Activated gamma-delta T cell treated with Interleukin-2 at 50 U/mL for 16 hours (primary cell): ENCODE measurements around the gene SIGLEC11.
A peak's percentile ranks its signal among the peaks of the same experiment; 100 is the strongest.
"Not testable (repeated sequence)": the region's sequence is repeated elsewhere in the genome, so short reads cannot be mapped to it uniquely, and the experiment has no call there.

ENCODE experiments used
- DNase-seq: peaks from one replicate; pipeline ENCODE4 v3.0.0-alpha.2; 2020

Gene SIGLEC11

GRCh38 chr19:49949742-49950589, 11.0 kb downstream of the SIGLEC11 start:
- no peak for DNase-seq

DNA sequence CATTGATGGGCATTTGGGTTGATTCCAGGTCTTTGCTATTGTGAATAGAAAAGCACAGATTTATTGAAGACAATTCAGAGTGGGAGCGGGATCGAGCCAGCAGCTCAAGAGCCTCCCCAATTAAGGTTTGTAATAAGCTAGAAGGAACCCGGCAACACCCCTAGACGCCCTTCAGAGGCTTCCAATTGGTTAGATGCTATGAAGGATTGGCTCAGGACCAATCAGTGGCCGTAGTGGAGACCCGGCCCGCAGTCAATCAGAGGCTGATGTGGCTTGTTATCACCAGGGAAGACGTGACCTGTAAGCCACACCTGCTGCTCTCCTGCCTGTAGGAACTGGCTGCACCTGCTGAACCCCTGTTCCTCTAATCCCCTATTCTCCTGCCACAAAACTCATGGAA, 14.6 kb downstream of the SIGLEC11 start:
- DNase-seq, result no peak

DNA sequence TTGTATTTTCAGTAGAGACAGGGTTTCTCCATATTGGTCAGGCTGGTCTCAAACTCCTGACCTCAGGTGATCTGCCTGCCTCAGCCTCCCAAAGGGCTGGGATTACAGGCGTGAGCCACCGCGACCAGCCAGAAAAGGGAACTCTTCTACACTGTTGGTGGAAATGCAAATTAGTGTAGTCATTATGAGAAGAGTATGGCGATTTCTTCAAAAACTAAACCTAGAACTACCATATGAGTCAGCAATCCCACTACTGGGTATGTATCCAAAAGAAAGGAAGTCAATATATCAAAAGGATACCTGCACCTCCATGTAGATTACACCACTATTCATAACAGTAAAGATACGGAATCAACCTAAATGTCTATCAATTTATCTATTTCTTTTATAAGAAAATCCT, 16.4 kb downstream of the SIGLEC11 start:
- DNase-seq, result not testable (repeated sequence)

GRCh38 chr19:49940482-49940791, 20.5 kb downstream of the SIGLEC11 start:
- no peak for DNase-seq

- DNase-seq, result no peak
These were observed 21.1 kb downstream of the SIGLEC11 start for GRCh38 chr19:49939721-49940481.

DNA sequence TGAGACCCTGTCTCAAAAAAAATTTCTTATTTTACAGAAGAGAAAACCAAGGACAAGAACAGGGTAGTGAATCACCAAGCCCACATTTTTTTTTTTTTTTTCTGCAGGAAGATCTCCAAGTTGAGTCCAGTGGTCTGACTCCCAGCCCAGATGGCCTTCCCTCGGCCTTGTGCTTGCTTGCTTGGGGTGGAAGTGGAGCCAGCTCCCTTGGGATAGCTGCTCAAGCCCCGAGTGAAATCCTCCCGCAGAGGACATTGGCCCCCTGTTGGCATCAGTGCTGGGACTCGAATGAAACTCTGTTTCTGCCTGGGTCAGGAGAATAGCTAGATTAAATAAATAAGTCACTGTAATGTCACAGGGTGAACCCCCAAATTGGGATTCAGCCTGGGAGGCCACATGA, 22.3 kb downstream of the SIGLEC11 start:
- DNase-seq, result no peak

- DNase-seq, result peak; percentile 76
These were observed 23.1 kb downstream of the SIGLEC11 start for GRCh38 chr19:49937750-49938381.

DNA sequence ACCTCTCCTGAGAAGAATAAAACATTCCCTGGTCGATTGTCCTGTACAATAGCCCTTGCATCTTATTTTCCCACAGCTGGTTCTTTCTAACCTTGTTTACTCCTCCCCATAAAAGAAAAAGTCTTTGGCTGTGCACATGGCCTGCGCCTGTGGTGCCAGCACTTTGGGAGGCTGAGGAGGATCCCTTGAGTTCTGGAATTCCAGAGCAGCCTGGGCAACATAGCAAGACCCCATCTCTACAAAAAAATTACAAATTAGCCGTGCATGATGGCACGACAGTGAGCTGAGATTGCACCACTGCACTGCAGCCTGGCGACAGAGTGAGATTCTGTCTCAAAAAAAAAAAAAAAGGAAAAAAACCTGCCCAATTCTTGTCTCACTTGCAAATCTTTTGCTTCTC, 24.4 kb downstream of the SIGLEC11 start:
- DNase-seq, result no peak

DNA sequence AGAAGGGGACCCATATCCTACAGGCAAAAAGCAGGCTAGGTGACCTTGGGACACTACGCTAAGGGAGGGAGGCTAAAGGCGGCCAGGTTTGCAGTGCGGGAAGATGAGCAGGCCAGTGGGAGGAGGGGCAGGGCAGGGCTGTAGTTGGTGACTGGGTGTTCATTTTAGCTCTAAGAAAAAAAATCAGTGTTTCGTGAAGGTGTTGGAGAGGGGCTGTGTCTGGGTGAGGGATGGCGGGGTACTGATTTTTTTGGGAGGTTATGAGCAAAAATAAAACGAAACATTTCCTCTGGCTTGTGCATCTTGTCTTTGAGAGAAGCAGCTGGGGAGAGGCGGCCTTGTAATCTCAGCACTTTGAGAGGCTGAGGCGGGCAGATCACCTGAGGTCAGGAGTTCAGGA, 27.3 kb downstream of the SIGLEC11 start:
- no peak for DNase-seq

GRCh38 chr19:49932731-49933131, 28.2 kb downstream of the SIGLEC11 start:
- DNase-seq, result peak; percentile 56

DNA sequence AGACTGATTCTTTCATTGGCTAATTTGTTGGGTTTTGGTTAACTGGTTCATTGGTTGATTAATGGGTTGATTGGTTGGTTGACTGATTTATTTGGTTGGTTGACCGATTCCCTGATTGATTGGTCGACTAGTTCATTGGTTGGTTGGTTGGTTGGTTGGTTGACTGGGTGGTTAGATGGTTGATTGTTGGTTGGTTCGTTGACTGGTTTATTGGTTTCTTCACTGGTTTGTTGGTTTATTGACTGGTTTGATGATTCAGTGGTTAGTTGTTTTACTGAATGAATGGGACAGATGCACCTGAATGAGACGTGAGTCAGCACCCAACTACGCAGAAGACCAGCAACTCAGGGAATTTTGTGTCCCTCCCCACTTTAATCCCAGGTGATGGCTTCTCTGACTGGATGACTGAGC, 28.9 kb downstream of the SIGLEC11 start:
- DNase-seq, result no peak

DNA sequence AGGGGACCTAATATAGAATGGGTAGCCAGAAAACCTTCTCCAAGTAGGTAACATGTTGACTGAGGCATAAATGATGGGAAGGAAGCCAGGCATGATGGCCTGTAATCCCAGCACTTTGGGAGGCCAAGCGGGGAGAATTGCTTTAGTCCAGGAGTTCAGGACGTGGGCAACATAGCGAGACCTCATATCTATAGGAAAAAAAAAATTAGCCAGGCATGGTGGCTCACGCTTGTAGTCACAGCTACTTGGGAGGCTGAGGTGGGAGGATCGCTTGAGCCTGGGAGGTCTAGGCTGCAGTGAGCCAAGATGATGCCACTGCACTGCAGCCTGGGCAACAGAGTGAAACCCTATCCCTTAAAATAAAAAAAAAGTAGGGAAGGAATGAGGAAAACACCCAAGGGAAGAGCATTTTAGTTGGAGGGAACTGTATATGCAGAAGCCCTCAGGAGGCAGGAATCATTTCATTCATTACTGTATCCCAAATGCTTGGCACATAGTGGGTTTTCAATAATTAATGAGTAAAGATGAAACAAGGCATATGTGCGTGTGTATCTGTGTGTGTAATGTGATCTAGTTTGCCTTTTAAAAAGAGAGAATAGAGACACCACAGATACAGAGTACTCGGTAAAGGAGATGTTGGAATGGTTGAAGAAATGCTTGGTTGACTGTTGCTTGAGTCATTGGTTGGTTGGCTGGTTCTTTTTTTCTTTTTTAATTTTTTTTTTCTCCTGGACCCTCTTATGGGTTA, 29.5 kb downstream of the SIGLEC11 start:
- DNase-seq, result no peak

- DNase-seq, result no peak
These were observed 30.4 kb downstream of the SIGLEC11 start for GRCh38 chr19:49930483-49931011.

DNA sequence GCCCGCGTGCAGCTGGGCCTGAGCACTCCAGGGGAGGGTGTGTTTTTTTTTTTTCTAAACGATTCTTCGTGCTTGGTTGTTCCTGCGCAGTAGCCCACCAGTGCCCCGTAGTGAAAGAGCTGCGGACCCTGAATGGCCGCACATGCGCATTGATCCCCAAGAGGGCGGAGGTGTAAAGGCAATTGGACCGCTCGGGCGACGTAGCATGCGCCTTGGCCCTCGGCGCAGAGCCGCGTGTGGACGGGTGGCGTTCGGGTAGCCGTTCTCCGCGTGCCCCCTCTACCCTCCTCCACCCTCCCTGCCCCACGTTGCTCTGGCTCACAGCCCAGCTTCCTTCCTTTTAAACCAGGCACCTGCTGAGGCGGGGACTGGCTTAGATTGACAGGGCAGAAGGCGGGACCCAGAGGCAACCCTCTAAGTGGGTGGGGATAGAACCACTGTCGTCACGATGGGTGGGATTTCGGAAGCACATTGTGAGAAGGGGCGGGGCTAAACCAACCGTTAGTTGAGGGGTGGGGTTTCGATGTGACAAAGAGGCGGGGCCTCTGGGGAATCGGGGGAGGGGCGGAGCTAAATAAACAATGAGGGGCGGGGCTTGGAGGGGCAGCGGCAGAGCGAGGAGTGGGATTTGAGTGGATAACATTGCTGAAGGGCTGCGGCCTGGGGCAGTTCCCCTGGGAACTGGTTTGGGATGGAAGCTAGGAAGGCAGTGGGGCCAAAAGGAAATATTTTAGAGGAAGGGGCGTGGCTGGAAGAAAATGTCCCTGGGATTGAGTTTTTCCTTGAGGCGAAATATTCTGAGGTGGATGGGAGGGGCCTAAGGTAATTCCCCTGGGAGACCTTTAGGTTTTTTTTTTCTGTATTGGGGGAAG, 31.1 kb downstream of the SIGLEC11 start:
- DNase-seq, result peak; percentile 87

DNA sequence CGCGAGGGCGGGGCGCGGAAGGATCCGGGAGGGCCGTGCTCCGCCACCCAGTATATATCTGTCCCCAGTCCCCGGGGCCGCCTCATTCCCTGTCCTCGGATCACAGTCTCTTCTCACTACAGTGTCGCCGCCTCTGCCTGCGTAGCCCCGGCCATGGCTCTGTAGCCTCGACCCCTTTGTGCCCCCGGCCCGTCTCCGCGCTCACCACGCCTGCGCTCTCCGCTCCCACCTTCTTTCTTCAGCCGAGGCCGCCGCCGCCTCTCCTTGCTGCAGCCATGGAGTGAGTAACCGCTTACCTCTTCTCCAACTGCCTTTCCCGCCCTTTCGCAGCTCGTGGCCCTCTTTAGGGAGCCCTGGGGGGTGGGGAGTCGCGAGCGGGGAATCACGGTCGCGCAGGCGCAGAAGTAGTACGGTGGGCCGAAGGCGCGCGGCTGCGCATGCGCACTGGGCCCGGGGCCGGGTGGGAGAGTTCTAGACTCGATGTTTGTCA, 31.8 kb downstream of the SIGLEC11 start, which contains the start of the genes ATF5 and NUP62:
ATF5 (plus strand) TSS at position 85 of the 490 bp plus-strand sequence. CDS start 1,646 bp downstream, outside the sequence.
NUP62 (minus strand) TSS at position 384 of the 490 bp plus-strand sequence. CDS start 19,697 bp downstream, outside the sequence.
- peak; percentile 91 for DNase-seq

- no peak for DNase-seq
These were observed 33.3 kb downstream of the SIGLEC11 start for GRCh38 chr19:49927526-49928264.

- no peak for DNase-seq
These were observed 34.5 kb downstream of the SIGLEC11 start for GRCh38 chr19:49926515-49926914.

GRCh38 chr19:49925486-49925885, 35.5 kb downstream of the SIGLEC11 start:
- DNase-seq, result no peak

- not testable (repeated sequence) for DNase-seq
These were observed 36.1 kb downstream of the SIGLEC11 start for GRCh38 chr19:49924881-49925210.

DNA sequence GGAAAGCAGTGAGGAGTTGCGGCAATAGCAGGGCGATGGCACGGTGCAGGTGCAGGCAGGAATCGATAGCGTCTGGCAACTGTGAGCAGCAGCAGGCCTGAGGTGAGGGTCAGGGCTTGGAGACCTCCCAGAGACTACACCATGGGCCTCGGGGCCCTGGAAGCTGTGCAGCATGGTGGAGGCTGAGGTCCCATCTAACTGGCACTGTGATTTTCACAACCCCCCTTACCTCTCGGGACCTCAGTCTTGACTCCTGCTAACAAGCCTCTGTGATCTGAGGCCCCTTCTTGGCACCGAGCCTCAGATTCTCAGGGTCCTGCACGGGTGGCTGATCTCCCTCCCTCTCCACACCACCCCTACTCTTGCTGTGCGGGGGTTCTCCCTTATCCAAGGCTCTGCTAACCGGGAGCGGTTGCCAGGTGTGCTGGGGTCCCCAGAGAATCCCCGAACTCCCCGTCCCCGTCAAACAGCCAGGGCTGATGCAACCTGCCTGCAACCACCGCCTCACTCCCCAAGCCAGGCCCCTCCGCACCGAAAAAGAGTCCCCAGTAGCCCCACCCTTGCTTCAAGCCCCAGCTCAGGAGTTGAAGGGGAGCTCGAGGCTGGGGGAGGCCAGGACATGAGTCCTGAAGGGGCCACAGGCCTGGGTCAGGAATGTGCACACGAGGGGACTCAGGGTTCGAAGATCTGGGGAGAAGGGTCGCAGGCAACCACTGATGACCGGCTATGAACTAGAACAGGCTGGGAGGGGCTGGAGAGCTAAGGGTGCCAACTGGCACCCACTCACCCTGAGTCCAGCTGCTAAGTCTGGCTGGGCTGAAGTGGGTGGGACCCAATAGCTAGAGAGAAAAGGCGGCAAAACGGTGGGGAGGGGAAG, 36.7 kb downstream of the SIGLEC11 start:
- DNase-seq, result no peak
